Keratinocyte (primary cell): Measurements from ENCODE around the gene MYO16.
"Not testable (repeated sequence)": the region's sequence is repeated elsewhere in the genome, so short reads cannot be mapped to it uniquely, and the experiment has no call there.

ENCODE experiments used
- CTCF ChIP-seq, 3 experiments: IDR thresholded peaks in 1 of 3; conservative IDR thresholded peaks in 1 of 3; optimal IDR thresholded peaks in 1 of 3; 2 replicates in 2 of 3; 3 replicates in 1 of 3; pipeline versions ENCODE3 to v1.5.1; 2011; ENCODE audit warnings: low read length in 3 of 3, mild to moderate bottlenecking in 3 of 3, moderate library complexity in 2 of 3, control low read depth in 1 of 3, inconsistent platforms in 1 of 3; ENCODE audit not compliant: insufficient read depth in 2 of 3; ENCODE audit errors: extremely low read depth in 1 of 3
- EZH2 ChIP-seq: IDR thresholded peaks from one replicate; pipeline ENCODE4 v1.6.1; 2012; ENCODE audit warnings: inconsistent platforms, mild to moderate bottlenecking, low read length, moderate library complexity

DNA sequence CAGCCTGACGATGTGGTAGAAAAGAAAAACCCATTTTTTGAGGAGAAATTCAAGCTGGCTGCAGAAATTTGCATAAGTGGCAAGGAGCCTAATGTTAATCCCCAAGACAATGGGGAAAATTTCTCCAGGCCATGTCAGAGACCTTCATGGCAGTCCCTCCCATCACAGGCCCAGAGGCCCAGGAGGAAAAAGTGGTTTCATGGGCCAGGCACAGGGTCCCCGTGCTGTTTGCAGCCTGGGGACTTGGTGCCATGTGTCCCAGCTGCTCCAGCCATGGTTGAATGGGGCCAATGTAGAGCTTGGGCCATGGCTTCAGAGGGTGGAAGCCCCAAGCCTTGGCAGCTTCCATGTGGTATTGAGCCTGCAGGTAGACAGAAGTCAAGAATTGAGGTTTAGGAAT is 153.1 kb downstream of the MYO16 start:
- not testable (repeated sequence) for TF ChIP-seq CTCF (optimal IDR thresholded peaks at IDR 0.05 in 1 of 3, IDR thresholded peaks at IDR 0.05 in 1 of 3, conservative IDR thresholded peaks at IDR 0.05 in 1 of 3; ENCODE audit: extremely low read depth in 1 of 3, insufficient read depth in 2 of 3, low read length in 3 of 3); EZH2
